Ascending aorta (tissue), 2 donors: ENCODE measurements around the gene DBH. TPM values are rescaled to one million over a fixed set of nuclear protein-coding genes. Genes with fewer than 3 reads are reported as not detected.

Experiments used
- DNase-seq, 2 donors: peaks; one replicate each; pipeline ENCODE4 v3.0.0-alpha.2; 2019; ENCODE audit warnings: low spot score in 2 of 2
- H3K27ac ChIP-seq, 2 donors: fragments of 200-600 bp; sonication (generic); one replicate each; pipeline ENCODE4 v1.5.1; 2016 to 2017; ENCODE audit warnings: mild to moderate bottlenecking in 1 of 2
- H3K27me3 ChIP-seq: fragments of 200-600 bp; sonication (generic); one replicate; pipeline ENCODE4 v1.5.1; 2017
- H3K36me3 ChIP-seq, 2 donors: fragments of 200-600 bp; sonication (generic); one replicate each; pipeline ENCODE4 v1.5.1; 2016
- H3K4me1 ChIP-seq, 2 donors: fragments of 200-600 bp; sonication (generic); one replicate each; pipeline ENCODE4 v1.5.1; 2016 to 2017; ENCODE audit warnings: mild to moderate bottlenecking in 1 of 2
- H3K4me3 ChIP-seq, 2 donors: fragments of 200-600 bp; sonication (generic); one replicate each; pipeline ENCODE4 v1.5.1; 2016 to 2017; ENCODE audit warnings: mild to moderate bottlenecking in 1 of 2
- H3K9me3 ChIP-seq, 2 donors: fragments of 200-600 bp; sonication (generic); one replicate each; pipeline ENCODE4 v1.5.1; 2016
- CTCF ChIP-seq, 3 experiments: fragments of 200-600 bp in 2 of 3; fragments of 450-650 bp in 1 of 3; sonication (generic) in 2 of 3; IDR thresholded peaks; one replicate each; pipeline ENCODE4 v1.5.1; 2016 to 2019; ENCODE audit warnings: antibody characterized with exemption in 3 of 3, mild to moderate bottlenecking in 1 of 3, moderate library complexity in 1 of 3
- intact Hi-C: fragments of 100-400 bp; cut with DNase I; formaldehyde crosslinking; loops from one replicate; pipeline ENCODE4 v1.15.1; 2023
- total RNA-seq: library from RNA; depleted of rRNA; stranded (reverse); fragments of >200 nt; gene quantifications from one replicate; pipeline ENCODE4 v1.1.0, GENCODE V29; 2016

The DBH gene
- total RNA-seq, 1 donor from 2014 or later: not detected

- DNase-seq: no peak
Measured at GRCh38 chr9:133591116-133591910, 44.9 kb upstream of the DBH start.

GRCh38 chr9:133591985-133592384 lies 44.2 kb upstream of the DBH start:
- Histone ChIP-seq H3K9me3 (peaks cover 5 to 6% of the 10 kb centered on the region in 2 donors), H3K27me3 (peaks cover 2% of the 10 kb centered on the region), H3K4me3 (no peak overlapping the region), H3K36me3 (no peaks in the 10 kb centered on the region), H3K4me1 (no peaks in the 10 kb centered on the region), H3K27ac (no peak overlapping the region)
- intact Hi-C loops: no loop called here
- no peak for TF ChIP-seq CTCF (IDR thresholded peaks at IDR 0.05)
- DNase-seq: no peak

More at GRCh38 chr9:133591116-133591910, 44.9 kb upstream of the DBH start:
- Histone ChIP-seq H3K36me3 (no peaks in the 10 kb centered on the region), H3K4me1 (no peaks in the 10 kb centered on the region), H3K9me3 (no peaks in the 10 kb centered on the region), H3K27ac (no peak overlapping the region), H3K4me3 (no peak overlapping the region), H3K27me3 (peaks cover 4% of the 10 kb centered on the region)
- TF ChIP-seq CTCF (IDR thresholded peaks at IDR 0.05): no peak
- intact Hi-C loops: no loop called here

GRCh38 chr9:133592731-133593409 lies 43.3 kb upstream of the DBH start:
- H3K27me3 ChIP-seq: no peaks in the 10 kb centered on the region
- no peak for TF ChIP-seq CTCF (IDR thresholded peaks at IDR 0.05)

GRCh38 chr9:133593587-133594253 lies 42.4 kb upstream of the DBH start:
- H3K27me3 ChIP-seq: no peaks in the 10 kb centered on the region
- no peaks in the 10 kb centered on the region for H3K36me3 ChIP-seq
- TF ChIP-seq CTCF (IDR thresholded peaks at IDR 0.05): no peak
- no peak for DNase-seq
- H3K9me3 ChIP-seq: peaks cover 17 to 19% of the 10 kb centered on the region in 2 donors
- no peaks in the 10 kb centered on the region for H3K4me1 ChIP-seq
- no peak overlapping the region for H3K27ac ChIP-seq
- H3K4me3 ChIP-seq: no peak overlapping the region
- intact Hi-C loops: no loop called here

More at GRCh38 chr9:133592731-133593409, 43.3 kb upstream of the DBH start:
- Histone ChIP-seq H3K27ac (no peak overlapping the region), H3K4me1 (no peaks in the 10 kb centered on the region), H3K9me3 (peaks cover 14% of the 10 kb centered on the region in 2 donors), H3K4me3 (no peak overlapping the region), H3K36me3 (no peaks in the 10 kb centered on the region)
- intact Hi-C loops: no loop called here
- DNase-seq: no peak

GRCh38 chr9:133594310-133594709 lies 41.9 kb upstream of the DBH start:
- no peak for DNase-seq
- H3K4me1 ChIP-seq: no peaks in the 10 kb centered on the region
- no peaks in the 10 kb centered on the region for H3K36me3 ChIP-seq
- no peak overlapping the region for H3K4me3 ChIP-seq
- intact Hi-C loops: no loop called here
- H3K27ac ChIP-seq: no peak overlapping the region
- H3K9me3 ChIP-seq: peaks cover 17 to 19% of the 10 kb centered on the region in 2 donors
- TF ChIP-seq CTCF (IDR thresholded peaks at IDR 0.05): no peak
- H3K27me3 ChIP-seq: no peaks in the 10 kb centered on the region
